SK-N-SH (cell line): ENCODE results near the gene FERMT1. TPM values are rescaled to one million over a fixed set of nuclear protein-coding genes. Genes with fewer than 3 reads are reported as not detected.

Experiments used
- CTCF ChIA-PET: fragments of 300-600, 350-600 bp; formaldehyde crosslinking; extraction: SDS; loops from one replicate; lab custom pipeline; 2021; lab: Yijun Ruan, JAX
- POLR2A ChIA-PET: fragments of 350-600 bp; sonication (Branson Sonifier 250); formaldehyde crosslinking; extraction: SDS; loops from one replicate; lab custom pipeline; 2020; ENCODE audit warnings: antibody characterized with exemption, inconsistent platforms; lab: Yijun Ruan, JAX
- DNase-seq: peaks from one replicate; pipeline ENCODE4 v3.0.0; 2012
- H2AFZ ChIP-seq: fragments of 200-600 bp; sonication (generic); 2 replicates; pipeline ENCODE4 v1.8.1; 2016; ENCODE audit warnings: antibody characterized with exemption, mild to moderate bottlenecking, low read depth
- H3F3A ChIP-seq: fragments of 200-600 bp; sonication (generic); replicated peaks from 2 replicates; pipeline ENCODE3; 2016; ENCODE audit warnings: antibody characterized with exemption, mild to moderate bottlenecking; ENCODE audit not compliant: insufficient read depth
- H3K27ac ChIP-seq, 2 experiments: fragments of 200-500 bp in 1 of 2; fragments of 200-600 bp in 1 of 2; sonication (Bioruptor generic) in 1 of 2; sonication (generic), shearing (Covaris generic) in 1 of 2; 2 replicates each; pipeline versions ENCODE4 v1.5.1 to v1.6.1; 2014 to 2016; ENCODE audit warnings: low read depth in 2 of 2, inconsistent platforms in 1 of 2, low read length in 1 of 2, mild to moderate bottlenecking in 1 of 2, mixed read lengths in 1 of 2
- H3K27me3 ChIP-seq: fragments of 200-600 bp; sonication (generic), shearing (Covaris generic); 2 replicates; pipeline ENCODE4 v1.6.1; 2016; ENCODE audit warnings: mixed run types; ENCODE audit not compliant: insufficient read depth
- H3K36me3 ChIP-seq, 2 experiments: fragments of 200-500 bp in 1 of 2; fragments of 200-600 bp in 1 of 2; sonication (Bioruptor generic) in 1 of 2; sonication (generic) in 1 of 2; replicated peaks in 1 of 2; 2 replicates each; pipeline versions ENCODE3 to v1.5.1; 2014 to 2016; ENCODE audit warnings: low read length in 1 of 2, mild to moderate bottlenecking in 1 of 2; ENCODE audit not compliant: insufficient read depth in 2 of 2, control insufficient read depth in 1 of 2
- H3K4me1 ChIP-seq, 2 experiments: fragments of 200-500 bp in 1 of 2; fragments of 200-600 bp in 1 of 2; sonication (Bioruptor generic) in 1 of 2; sonication (generic), shearing (Covaris generic) in 1 of 2; 2 replicates each; pipeline versions ENCODE4 v1.5.1 to v1.6.1; 2014 to 2016; ENCODE audit warnings: low read depth in 1 of 2, low read length in 1 of 2, mixed run types in 1 of 2; ENCODE audit not compliant: insufficient read depth in 2 of 2, control insufficient read depth in 1 of 2
- H3K4me2 ChIP-seq: fragments of 200-600 bp; sonication (generic), shearing (Covaris generic); 2 replicates; pipeline ENCODE4 v1.6.1; 2017; ENCODE audit warnings: mixed run types
- H3K4me3 ChIP-seq, 2 experiments: fragments of 200-500 bp in 1 of 2; fragments of 200-600 bp in 1 of 2; sonication (Bioruptor generic) in 1 of 2; sonication (generic), shearing (Covaris generic) in 1 of 2; 2 replicates each; pipeline versions ENCODE4 v1.5.1 to v1.8.1; 2014 to 2016; ENCODE audit warnings: low read depth in 2 of 2, inconsistent platforms in 1 of 2, low read length in 1 of 2, mild to moderate bottlenecking in 1 of 2, mixed read lengths in 1 of 2, moderate library complexity in 1 of 2
- H3K79me2 ChIP-seq: fragments of 200-600 bp; sonication (generic); 2 replicates; pipeline ENCODE4 v1.8.1; 2017; ENCODE audit warnings: mild to moderate bottlenecking; ENCODE audit not compliant: insufficient read depth
- H3K9ac ChIP-seq: fragments of 200-600 bp; sonication (generic); 2 replicates; pipeline ENCODE4 v1.6.1; 2017; ENCODE audit warnings: mixed run types
- H3K9me2 ChIP-seq: fragments of 200-600 bp; sonication (generic); 2 replicates; pipeline ENCODE4 v1.6.1; 2017; ENCODE audit warnings: mixed run types
- H3K9me3 ChIP-seq: fragments of 200-600 bp; sonication (generic); 2 replicates; pipeline ENCODE4 v1.6.1; 2017; ENCODE audit warnings: mixed run types, mild to moderate bottlenecking, moderate library complexity
- H4K20me1 ChIP-seq: fragments of 200-600 bp; sonication (generic); 2 replicates; pipeline ENCODE4 v1.6.1; 2017; ENCODE audit warnings: mild to moderate bottlenecking, mixed run types; ENCODE audit not compliant: insufficient read depth
- EP300 ChIP-seq, 2 experiments: IDR thresholded peaks; 2 replicates each; pipeline versions ENCODE4 v1.4.0 to v1.6.1; 2012; ENCODE audit warnings: borderline replicate concordance in 1 of 2, low read depth in 1 of 2, low read length in 1 of 2
- GABPA ChIP-seq: IDR thresholded peaks from 2 replicates; pipeline ENCODE4 v1.4.0; 2012; ENCODE audit warnings: low read depth, mild to moderate bottlenecking
- MXI1 ChIP-seq: IDR thresholded peaks from 2 replicates; pipeline ENCODE4 v1.6.1; 2012; ENCODE audit warnings: mild to moderate bottlenecking, low read depth, low read length, improper control_type of control experiment
- NFIC ChIP-seq: IDR thresholded peaks from 2 replicates; pipeline ENCODE4 v1.4.0; 2012; ENCODE audit warnings: borderline replicate concordance
- NRF1 ChIP-seq: IDR thresholded peaks from 2 replicates; pipeline ENCODE4 v1.6.1; 2012; ENCODE audit warnings: low read depth, mild to moderate bottlenecking, low read length
- PBX3 ChIP-seq: IDR thresholded peaks from 2 replicates; pipeline ENCODE4; 2012
- RAD21 ChIP-seq: IDR thresholded peaks from 2 replicates; pipeline ENCODE4 v1.6.1; 2012; ENCODE audit warnings: mild to moderate bottlenecking, low read length
- RFX5 ChIP-seq: IDR thresholded peaks from 2 replicates; pipeline ENCODE4 v1.6.1; 2012; ENCODE audit warnings: mild to moderate bottlenecking, improper control_type of control experiment, low read length
- SIN3A ChIP-seq: IDR thresholded peaks from 2 replicates; pipeline ENCODE4 v1.6.1; 2012; ENCODE audit warnings: low read depth, mild to moderate bottlenecking, low read length, moderate library complexity, borderline replicate concordance
- TAF1 ChIP-seq: IDR thresholded peaks from 2 replicates; pipeline ENCODE4 v1.6.1; 2012; ENCODE audit warnings: low read depth, mild to moderate bottlenecking, low read length, moderate library complexity, borderline replicate concordance
- TCF12 ChIP-seq: IDR thresholded peaks from 2 replicates; pipeline ENCODE4 v1.4.0; 2012
- USF1 ChIP-seq: IDR thresholded peaks from 2 replicates; pipeline ENCODE4 v1.4.0; 2012; ENCODE audit warnings: low read depth, borderline replicate concordance
- WGBS: methylation state at CpG from one replicate; pipeline ENCODE4 v1.1.6; 2017; ENCODE audit warnings: low lambda C conversion rate; 5-methylcytosine and 5-hydroxymethylcytosine counted together
- polyA plus RNA-seq, 3 experiments: library from polyadenylated mRNA; depleted of rRNA; stranded (reverse); fragments of >200 nt; gene quantifications; 2 replicates each; pipeline ENCODE4 v1.2.3, GENCODE V29; 2012
- TF ChIP-seq, protein P1 (sequence below): IDR thresholded peaks from 2 replicates; pipeline ENCODE4 v1.4.0; 2012; ENCODE audit warnings: low read depth, borderline replicate concordance
- TF ChIP-seq, protein P2 (sequence below): fragments of 200-600 bp; sonication (generic); IDR thresholded peaks from 2 replicates; pipeline ENCODE4 v1.6.1; 2017; ENCODE audit warnings: antibody characterized with exemption, mild to moderate bottlenecking, moderate library complexity
- TF ChIP-seq, protein P3 (sequence below): IDR thresholded peaks from 2 replicates; pipeline ENCODE4 v1.4.0; 2012; ENCODE audit warnings: low read depth

FERMT1 gene
- polyA plus RNA-seq, 1 of the 3 experiments (the other 2 are of a cell fraction): 0.81 TPM

GRCh38 chr20:6157345-6157744 lies 34.5 kb upstream of the FERMT1 start:
- Histone ChIP-seq H3K9ac (no peak overlapping the region), H3K79me2 (no peaks in the 10 kb centered on the region), H3K4me3 (no peak overlapping the region), H3K27me3 (no peaks in the 10 kb centered on the region), H3F3A (no peaks in the 10 kb centered on the region), H2AFZ (no peak overlapping the region), H3K4me2 (no peak overlapping the region), H3K36me3 (no peaks in the 10 kb centered on the region), H3K9me3 (peaks cover 5% of the 10 kb centered on the region; the same call in 1 of the 2 replicates), H3K9me2 (no peaks in the 10 kb centered on the region), H3K4me1 (no peaks in the 10 kb centered on the region; a peak in 1 of 4 replicates), H4K20me1 (no peaks in the 10 kb centered on the region), H3K27ac (no peak overlapping the region)
- TF ChIP-seq TAF1 (no peak), MXI1 (no peak), RAD21 (no peak), RFX5 (no peak), GABPA (no peak), EP300 (IDR thresholded peaks at IDR 0.05; ENCODE audit: borderline replicate concordance in 1 of 2, low read depth in 1 of 2, low read length in 1 of 2) (no peak), SIN3A (no peak), NRF1 (no peak), USF1 (no peak), TCF12 (no peak)
- TF ChIP-seq, protein P1, sequence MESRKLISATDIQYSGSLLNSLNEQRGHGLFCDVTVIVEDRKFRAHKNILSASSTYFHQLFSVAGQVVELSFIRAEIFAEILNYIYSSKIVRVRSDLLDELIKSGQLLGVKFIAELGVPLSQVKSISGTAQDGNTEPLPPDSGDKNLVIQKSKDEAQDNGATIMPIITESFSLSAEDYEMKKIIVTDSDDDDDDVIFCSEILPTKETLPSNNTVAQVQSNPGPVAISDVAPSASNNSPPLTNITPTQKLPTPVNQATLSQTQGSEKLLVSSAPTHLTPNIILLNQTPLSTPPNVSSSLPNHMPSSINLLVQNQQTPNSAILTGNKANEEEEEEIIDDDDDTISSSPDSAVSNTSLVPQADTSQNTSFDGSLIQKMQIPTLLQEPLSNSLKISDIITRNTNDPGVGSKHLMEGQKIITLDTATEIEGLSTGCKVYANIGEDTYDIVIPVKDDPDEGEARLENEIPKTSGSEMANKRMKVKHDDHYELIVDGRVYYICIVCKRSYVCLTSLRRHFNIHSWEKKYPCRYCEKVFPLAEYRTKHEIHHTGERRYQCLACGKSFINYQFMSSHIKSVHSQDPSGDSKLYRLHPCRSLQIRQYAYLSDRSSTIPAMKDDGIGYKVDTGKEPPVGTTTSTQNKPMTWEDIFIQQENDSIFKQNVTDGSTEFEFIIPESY: no peak
- ChIA-PET POLR2A (no interaction called here), CTCF (interaction anchor here (1.0 kb wide), 1 partner anchor 14 kb away, joined by 3 read pairs; no protein-coding TSS in a partner anchor)
- 20% methylated on average over 2 of the region's 2 CpGs for WGBS
- DNase-seq: no peak

- Histone ChIP-seq H4K20me1 (no peaks in the 10 kb centered on the region), H3K79me2 (no peaks in the 10 kb centered on the region), H3K9me2 (no peaks in the 10 kb centered on the region), H3K9ac (no peak overlapping the region), H2AFZ (no peak overlapping the region), H3F3A (no peaks in the 10 kb centered on the region), H3K27ac (no peak overlapping the region), H3K4me1 (no peaks in the 10 kb centered on the region), H3K9me3 (peaks cover 5% of the 10 kb centered on the region; the same call in 1 of the 2 replicates), H3K27me3 (no peaks in the 10 kb centered on the region), H3K36me3 (no peaks in the 10 kb centered on the region), H3K4me2 (no peak overlapping the region), H3K4me3 (no peak overlapping the region)
- CTCF ChIA-PET: no interaction called here
- DNase-seq: no peak
- POLR2A ChIA-PET: no interaction called here
- TF ChIP-seq, protein P2, sequence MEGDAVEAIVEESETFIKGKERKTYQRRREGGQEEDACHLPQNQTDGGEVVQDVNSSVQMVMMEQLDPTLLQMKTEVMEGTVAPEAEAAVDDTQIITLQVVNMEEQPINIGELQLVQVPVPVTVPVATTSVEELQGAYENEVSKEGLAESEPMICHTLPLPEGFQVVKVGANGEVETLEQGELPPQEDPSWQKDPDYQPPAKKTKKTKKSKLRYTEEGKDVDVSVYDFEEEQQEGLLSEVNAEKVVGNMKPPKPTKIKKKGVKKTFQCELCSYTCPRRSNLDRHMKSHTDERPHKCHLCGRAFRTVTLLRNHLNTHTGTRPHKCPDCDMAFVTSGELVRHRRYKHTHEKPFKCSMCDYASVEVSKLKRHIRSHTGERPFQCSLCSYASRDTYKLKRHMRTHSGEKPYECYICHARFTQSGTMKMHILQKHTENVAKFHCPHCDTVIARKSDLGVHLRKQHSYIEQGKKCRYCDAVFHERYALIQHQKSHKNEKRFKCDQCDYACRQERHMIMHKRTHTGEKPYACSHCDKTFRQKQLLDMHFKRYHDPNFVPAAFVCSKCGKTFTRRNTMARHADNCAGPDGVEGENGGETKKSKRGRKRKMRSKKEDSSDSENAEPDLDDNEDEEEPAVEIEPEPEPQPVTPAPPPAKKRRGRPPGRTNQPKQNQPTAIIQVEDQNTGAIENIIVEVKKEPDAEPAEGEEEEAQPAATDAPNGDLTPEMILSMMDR: no peak
- TF ChIP-seq PBX3 (no peak), NFIC (no peak)
- TF ChIP-seq, protein P3, sequence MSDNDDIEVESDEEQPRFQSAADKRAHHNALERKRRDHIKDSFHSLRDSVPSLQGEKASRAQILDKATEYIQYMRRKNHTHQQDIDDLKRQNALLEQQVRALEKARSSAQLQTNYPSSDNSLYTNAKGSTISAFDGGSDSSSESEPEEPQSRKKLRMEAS: no peak
- 9% methylated on average over 2 of the region's 2 CpGs for WGBS
Observed at GRCh38 chr20:6152777-6153176, 29.9 kb upstream of the FERMT1 start.
